Measurements from ENCODE around the gene TREH.

GRCh38 chr11:118610225-118610772 is 69.2 kb downstream of the TREH start:
- no peak for TF ChIP-seq CTCF (conservative IDR thresholded peaks at IDR 0.05; ENCODE audit: low read depth in 2 of 2)
- no peak for TF ChIP-seq REST (IDR thresholded peaks at IDR 0.05; ENCODE audit: unreplicated experiment)
- TF ChIP-seq EZH2phosphoT487 (IDR thresholded peaks at IDR 0.05; ENCODE audit: unreplicated experiment), result no peak
- TF ChIP-seq ZNF331 (CRISPR knock-in tag; IDR thresholded peaks at IDR 0.05; ENCODE audit: low read depth), result no peak
